ENCODE results near the gene SUSD4.

Gene SUSD4

DNA sequence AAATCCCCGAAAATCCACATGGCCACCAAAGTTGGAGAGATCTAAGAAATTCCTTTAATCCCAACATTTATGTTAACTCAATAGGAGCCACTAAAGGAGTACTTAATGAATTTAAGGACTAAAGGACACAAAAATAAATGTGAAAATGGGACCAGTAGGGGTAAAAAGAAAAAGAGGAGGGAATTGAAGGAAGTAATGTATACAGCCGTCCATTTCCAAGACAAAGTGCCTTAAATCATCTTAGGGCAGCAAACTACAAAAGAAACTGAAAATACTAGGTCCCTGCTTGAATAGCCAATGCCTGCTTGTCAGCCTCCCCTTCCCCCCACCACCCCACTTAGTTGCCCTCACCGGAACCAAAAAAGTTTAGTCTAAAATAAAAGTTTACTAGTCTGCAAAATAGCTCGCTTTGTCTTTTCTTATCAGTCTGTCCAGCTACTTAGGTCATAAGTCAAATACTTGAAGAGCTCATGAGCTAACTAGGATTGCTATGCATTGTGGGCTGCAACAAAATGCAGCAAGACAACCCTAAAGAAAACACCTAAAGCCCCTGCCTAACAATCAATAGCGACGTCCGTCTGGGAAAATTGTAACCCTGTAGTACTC lies 154.6 kb downstream of the SUSD4 start:
- no peaks in the 10 kb centered on the region for H3F3A ChIP-seq (ENCODE audit: insufficient read depth, low read length)
- no peak overlapping the region for H3K9ac ChIP-seq (ENCODE audit: low read length)
- TF ChIP-seq, protein P1, sequence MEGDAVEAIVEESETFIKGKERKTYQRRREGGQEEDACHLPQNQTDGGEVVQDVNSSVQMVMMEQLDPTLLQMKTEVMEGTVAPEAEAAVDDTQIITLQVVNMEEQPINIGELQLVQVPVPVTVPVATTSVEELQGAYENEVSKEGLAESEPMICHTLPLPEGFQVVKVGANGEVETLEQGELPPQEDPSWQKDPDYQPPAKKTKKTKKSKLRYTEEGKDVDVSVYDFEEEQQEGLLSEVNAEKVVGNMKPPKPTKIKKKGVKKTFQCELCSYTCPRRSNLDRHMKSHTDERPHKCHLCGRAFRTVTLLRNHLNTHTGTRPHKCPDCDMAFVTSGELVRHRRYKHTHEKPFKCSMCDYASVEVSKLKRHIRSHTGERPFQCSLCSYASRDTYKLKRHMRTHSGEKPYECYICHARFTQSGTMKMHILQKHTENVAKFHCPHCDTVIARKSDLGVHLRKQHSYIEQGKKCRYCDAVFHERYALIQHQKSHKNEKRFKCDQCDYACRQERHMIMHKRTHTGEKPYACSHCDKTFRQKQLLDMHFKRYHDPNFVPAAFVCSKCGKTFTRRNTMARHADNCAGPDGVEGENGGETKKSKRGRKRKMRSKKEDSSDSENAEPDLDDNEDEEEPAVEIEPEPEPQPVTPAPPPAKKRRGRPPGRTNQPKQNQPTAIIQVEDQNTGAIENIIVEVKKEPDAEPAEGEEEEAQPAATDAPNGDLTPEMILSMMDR (IDR thresholded peaks at IDR 0.05; ENCODE audit: low read length), result no peak
- no peak for TF ChIP-seq EZH2 (IDR thresholded peaks at IDR 0.05; ENCODE audit: borderline replicate concordance, low read length)
- no peaks in the 10 kb centered on the region for H3K9me3 ChIP-seq (ENCODE audit: low read length)
- H3K9me2 ChIP-seq (ENCODE audit: low read depth, low read length), result no peaks in the 10 kb centered on the region
- H3K27ac ChIP-seq (ENCODE audit: low read depth, low read length, poor library complexity, severe bottlenecking), result no peak overlapping the region
- no peaks in the 10 kb centered on the region for H4K20me1 ChIP-seq (ENCODE audit: insufficient read depth, low read length)
- H3K36me3 ChIP-seq (ENCODE audit: insufficient read depth, low read length), result no peaks in the 10 kb centered on the region
- H2AFZ ChIP-seq (ENCODE audit: low read length), result no peak overlapping the region
- no peaks in the 10 kb centered on the region for H3K27me3 ChIP-seq (ENCODE audit: insufficient read depth, low read length)
- H3K4me3 ChIP-seq (ENCODE audit: low read depth, low read length, poor library complexity, severe bottlenecking), result no peak overlapping the region
- H3K4me1 ChIP-seq (ENCODE audit: insufficient read depth, low read length, severe bottlenecking), result no peaks in the 10 kb centered on the region
- no peak overlapping the region for H3K4me2 ChIP-seq (ENCODE audit: low read length)
- H3K79me2 ChIP-seq (ENCODE audit: insufficient read depth, low read length), result no peaks in the 10 kb centered on the region

DNA sequence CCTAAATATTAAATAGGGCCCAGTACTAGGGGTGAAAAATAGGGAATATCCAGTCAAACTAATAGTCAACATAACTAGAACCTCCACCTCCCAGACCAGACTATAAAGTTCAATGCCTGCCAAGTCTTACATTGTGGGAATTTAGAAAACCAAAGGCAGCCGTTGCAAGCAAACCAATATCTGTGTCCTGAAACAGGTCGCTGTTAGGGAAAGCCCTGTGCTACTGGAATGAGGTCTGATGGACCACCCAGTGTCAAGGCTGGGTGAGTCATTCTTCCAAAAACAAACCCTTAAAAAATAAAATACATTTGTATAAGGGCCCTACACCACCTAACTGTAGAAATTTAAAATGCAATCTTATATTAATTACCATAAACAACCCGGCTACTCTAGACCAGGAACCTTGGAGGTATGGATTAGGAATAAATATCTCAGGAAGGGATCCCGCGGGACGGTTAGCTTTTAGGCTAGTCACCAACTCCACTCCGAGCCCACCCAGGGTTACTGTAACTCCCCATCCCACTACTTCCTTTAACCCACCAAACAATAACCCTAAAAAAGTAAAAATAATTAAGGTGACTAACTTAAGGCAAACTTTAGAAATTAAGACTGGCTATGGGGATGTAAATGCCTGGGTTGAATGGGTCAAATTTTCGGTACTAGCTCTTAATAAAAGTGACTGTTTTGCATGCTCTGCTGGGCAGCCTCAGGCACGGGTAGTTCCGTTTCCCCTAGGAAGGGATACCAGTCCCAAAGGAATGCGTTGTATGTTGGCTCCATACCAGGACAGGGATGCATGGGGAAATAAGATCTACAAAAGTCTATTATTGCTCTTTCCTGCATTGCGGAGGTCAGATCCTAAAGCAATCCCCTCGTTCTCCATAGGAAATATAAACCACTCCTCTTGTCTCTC lies 155.6 kb downstream of the SUSD4 start:
- no peaks in the 10 kb centered on the region for H3K36me3 ChIP-seq (ENCODE audit: insufficient read depth, low read length)
- H3K4me3 ChIP-seq (ENCODE audit: low read depth, low read length, poor library complexity, severe bottlenecking), result no peak overlapping the region
- H3K9me2 ChIP-seq (ENCODE audit: low read depth, low read length), result no peaks in the 10 kb centered on the region
- H3F3A ChIP-seq (ENCODE audit: insufficient read depth, low read length), result no peaks in the 10 kb centered on the region
- no peak overlapping the region for H3K9ac ChIP-seq (ENCODE audit: low read length)
- no peaks in the 10 kb centered on the region for H3K27me3 ChIP-seq (ENCODE audit: insufficient read depth, low read length)
- no peaks in the 10 kb centered on the region for H3K9me3 ChIP-seq (ENCODE audit: low read length)
- no peaks in the 10 kb centered on the region for H4K20me1 ChIP-seq (ENCODE audit: insufficient read depth, low read length)
- no peak overlapping the region for H3K4me2 ChIP-seq (ENCODE audit: low read length)
- H3K79me2 ChIP-seq (ENCODE audit: insufficient read depth, low read length), result no peaks in the 10 kb centered on the region
- no peak for TF ChIP-seq EZH2 (IDR thresholded peaks at IDR 0.05; ENCODE audit: borderline replicate concordance, low read length)
- TF ChIP-seq, protein P1 (IDR thresholded peaks at IDR 0.05; ENCODE audit: low read length), result no peak
- no peak overlapping the region for H2AFZ ChIP-seq (ENCODE audit: low read length)
- H3K4me1 ChIP-seq (ENCODE audit: insufficient read depth, low read length, severe bottlenecking), result no peaks in the 10 kb centered on the region
- H3K27ac ChIP-seq (ENCODE audit: low read depth, low read length, poor library complexity, severe bottlenecking), result no peak overlapping the region

DNA sequence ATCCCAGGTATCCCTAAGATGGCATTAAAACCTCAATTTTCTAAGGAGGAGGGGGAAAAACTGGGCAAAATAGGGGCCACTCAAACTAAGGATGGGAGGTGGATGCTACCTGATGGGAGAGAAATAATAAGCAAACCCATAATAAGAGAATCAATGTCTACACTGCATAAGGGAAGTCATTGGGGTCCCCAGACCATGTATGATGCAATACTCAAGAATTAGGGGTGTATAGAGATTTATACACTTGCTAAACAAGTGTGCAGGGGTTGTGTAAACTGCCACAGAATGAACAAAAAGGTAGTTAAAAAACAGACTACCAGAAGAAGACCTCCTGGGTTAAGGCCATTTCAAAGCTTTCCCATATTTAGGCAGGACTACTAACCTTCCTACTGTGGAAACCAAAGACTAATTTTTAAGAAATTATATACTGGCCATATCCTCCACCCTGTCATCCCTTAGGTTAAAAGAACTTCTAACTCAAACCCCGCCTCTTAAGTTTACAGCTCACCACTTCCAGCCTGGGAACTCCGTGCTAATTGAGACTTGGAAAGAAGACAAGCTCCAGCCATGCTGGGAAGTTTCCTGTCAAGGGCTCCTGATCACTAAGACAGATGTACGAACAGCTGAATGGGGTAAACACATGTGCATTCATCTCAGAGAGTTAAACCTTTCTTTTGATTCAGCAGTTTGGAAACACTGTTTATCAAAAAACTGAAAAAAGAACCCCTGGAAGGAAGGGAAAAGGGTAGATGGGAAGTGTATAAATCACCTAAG lies 156.5 kb downstream of the SUSD4 start:
- Histone ChIP-seq H3K9me3 (ENCODE audit: low read length) (no peaks in the 10 kb centered on the region), H3K4me3 (ENCODE audit: low read depth, low read length, poor library complexity, severe bottlenecking) (no peak overlapping the region), H3K27ac (ENCODE audit: low read depth, low read length, poor library complexity, severe bottlenecking) (no peak overlapping the region), H4K20me1 (ENCODE audit: insufficient read depth, low read length) (no peaks in the 10 kb centered on the region), H3K9me2 (ENCODE audit: low read depth, low read length) (no peaks in the 10 kb centered on the region), H3K79me2 (ENCODE audit: insufficient read depth, low read length) (no peaks in the 10 kb centered on the region), H3K27me3 (ENCODE audit: insufficient read depth, low read length) (no peaks in the 10 kb centered on the region), H3K4me2 (ENCODE audit: low read length) (no peak overlapping the region), H2AFZ (ENCODE audit: low read length) (no peak overlapping the region), H3K4me1 (ENCODE audit: insufficient read depth, low read length, severe bottlenecking) (no peaks in the 10 kb centered on the region), H3K9ac (ENCODE audit: low read length) (no peak overlapping the region), H3F3A (ENCODE audit: insufficient read depth, low read length) (no peaks in the 10 kb centered on the region), H3K36me3 (ENCODE audit: insufficient read depth, low read length) (no peaks in the 10 kb centered on the region)
- no peak for TF ChIP-seq EZH2 (IDR thresholded peaks at IDR 0.05; ENCODE audit: borderline replicate concordance, low read length)
- TF ChIP-seq, protein P1 (IDR thresholded peaks at IDR 0.05; ENCODE audit: low read length), result no peak

All from OCI-LY1 (cell line).